HG03103 (cell line): ENCODE data around the gene PYDC1.
"Not testable (repeated sequence)": the region's sequence is repeated elsewhere in the genome, so short reads cannot be mapped to it uniquely, and the experiment has no call there.

ENCODE experiments used
- ATAC-seq: cut with Tn5 transposase; IDR thresholded peaks from one replicate; pipeline ENCODE4 v1.9.1; 2021; ENCODE audit warnings: low read depth; ENCODE audit not compliant: unreplicated experiment

Gene PYDC1

DNA sequence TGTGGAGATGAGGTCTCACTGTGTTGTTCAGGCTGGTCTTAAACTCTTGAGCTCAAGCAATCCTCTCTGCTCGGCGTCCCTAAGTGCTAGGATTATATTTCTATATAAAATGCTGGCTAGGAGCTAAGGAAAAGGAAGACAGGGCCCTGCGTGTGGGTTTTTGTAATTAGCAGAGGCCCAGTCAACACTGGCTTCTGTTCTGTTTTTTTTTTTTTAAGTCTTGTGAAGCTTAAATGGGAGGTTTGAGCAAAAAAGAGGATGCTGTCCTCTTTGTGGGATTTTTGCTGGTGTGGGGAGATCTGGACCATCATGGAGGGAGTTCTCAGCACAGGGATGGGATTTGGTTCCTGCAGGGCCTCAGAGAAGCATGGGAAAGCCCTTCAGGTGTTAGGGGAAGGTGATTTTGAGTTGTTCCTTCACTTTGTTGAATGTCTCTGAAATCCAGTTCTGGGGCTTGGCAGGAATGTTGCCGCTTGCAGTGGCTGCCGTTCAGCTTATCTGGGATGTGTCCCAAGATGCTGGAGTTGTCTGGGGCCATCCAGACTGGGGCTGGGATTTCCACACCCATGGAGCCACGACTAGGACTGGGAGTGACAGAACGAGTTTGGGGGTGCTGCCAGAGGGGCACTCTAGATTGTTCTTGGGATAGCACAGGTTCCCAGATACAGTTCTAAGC, 18.6 kb downstream of the PYDC1 start:
- ATAC-seq, result no peak

DNA sequence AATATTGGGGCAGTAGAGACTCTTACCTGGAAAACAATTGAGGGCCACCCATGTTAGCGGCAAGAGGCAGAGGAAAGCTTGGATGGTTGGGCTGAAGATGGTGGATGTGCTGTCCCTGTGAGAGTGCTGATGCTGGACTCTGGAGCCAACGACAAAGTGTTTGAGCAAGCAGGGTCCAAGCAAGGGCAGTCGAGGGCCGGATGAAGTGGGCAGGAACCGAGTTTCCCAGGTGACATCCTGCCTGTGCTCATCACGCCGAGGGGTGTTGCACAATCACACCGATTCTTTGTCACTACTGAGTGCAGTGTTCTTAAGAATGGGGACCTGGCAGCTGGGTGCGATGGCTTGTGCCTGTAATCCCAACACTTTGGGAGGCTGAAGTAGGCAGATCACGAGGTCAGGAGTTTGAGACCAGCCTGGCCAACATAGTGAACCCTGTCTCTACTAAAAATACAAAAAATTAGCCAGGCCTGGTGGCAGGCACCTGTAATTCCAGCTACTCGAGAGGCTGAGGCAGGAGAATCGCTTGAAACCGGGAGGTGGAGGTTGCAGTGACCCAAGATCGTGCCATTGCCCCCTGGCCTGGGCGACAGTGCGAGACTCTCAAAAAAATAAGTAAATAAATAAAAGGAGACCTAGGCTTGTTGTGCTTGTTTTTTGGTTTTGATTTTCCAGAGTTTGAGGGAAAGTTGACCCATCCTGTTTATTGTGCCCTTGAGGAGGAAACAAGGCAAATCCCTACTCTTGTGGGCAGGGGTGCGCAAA, 20.4 kb downstream of the PYDC1 start:
- ATAC-seq, result no peak

DNA sequence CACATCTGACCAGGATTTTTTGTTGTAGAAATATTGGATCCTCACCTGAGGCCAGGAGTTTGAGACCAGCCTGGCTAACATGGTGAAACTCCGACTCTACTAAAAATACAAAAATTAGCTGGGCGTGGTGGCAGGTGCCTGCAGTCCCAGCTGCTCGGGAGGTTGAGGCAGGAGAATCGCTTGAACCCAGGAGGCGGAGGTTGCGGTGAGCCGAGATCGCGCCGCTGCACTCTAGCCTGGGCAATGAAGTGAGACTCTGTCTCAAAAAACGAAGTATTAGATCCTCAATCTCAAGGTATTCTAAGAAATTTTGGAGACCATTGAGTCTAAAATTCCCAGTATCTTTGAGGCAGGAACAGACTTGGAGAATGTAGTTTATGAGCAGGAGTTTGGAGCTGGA, 21.1 kb downstream of the PYDC1 start:
- not testable (repeated sequence) for ATAC-seq

DNA sequence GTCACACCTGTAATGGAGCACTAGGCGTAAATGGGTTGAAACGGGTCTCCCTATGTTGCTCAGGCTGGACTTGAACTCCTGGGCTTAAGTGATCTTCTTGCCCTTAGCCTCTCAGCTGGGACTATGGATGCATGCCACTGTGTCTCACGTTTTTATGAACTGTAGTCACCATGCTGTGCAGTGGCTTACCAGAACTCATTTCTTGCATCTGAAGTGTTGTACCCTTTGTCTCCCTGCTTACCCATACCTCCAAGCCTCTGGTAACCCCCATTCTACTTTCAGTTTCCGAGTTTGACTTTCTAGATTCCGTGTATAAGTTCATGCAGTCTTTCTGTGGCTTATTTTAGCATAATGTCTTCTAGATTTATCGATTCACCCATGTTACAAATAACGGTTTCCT, 22.0 kb downstream of the PYDC1 start:
- ATAC-seq, result no peak

DNA sequence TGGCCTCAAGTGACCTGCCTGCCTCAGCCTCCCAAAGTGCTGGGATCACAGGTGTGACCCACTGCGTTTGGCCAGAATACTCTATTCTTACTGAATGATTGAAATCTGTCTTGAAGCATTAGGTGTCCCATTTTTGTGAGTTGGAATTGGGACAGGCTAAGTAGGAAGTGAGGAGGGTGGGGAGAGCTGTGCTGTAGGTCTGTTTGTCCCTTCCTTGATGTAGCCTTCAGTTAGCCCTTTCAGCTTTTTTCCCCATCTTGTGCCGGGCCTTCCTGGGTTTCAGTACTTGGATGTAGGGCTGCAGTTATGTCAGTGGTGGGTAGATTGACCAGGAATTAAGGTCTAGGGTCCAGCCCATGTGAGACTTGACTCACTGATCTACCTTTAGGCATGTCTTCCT, 23.1 kb downstream of the PYDC1 start:
- ATAC-seq, result no peak

DNA sequence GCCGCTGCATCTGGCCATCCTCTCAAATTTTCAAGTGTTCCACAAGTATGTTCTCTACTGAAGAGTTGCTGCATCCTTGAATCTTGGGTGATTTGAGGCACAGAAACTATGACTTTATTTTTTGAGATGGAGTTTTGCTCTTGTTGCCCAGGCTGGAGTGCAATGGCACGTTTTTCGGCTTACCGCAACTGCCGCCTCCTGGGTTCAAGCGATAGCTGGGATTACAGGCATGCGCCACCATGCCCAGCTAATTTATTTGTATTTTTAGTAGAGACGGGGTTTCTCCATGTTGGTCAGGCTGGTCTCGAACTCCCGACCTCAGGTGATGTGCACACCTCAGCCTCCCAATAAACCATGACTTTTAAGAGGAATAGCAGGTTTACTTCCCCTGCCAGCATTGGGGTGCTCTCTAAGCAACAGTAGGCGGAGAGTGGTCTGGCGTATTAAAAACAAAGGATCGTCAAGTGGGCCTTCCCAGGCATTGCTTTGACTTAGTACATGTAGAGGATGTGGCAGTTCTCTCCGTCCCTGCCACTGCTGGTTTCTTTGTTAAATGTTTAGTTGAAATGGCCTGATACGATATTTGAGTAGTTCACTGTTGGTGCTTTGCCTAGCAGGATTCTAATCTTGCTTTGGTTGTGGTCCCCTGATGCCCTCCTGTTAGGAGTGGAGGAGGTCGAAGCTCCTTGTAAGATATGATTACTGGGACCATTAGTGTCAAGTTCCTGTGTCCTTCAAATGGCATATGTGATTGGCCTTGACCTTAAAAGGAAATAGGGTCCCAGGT, 23.9 kb downstream of the PYDC1 start:
- no peak for ATAC-seq

DNA sequence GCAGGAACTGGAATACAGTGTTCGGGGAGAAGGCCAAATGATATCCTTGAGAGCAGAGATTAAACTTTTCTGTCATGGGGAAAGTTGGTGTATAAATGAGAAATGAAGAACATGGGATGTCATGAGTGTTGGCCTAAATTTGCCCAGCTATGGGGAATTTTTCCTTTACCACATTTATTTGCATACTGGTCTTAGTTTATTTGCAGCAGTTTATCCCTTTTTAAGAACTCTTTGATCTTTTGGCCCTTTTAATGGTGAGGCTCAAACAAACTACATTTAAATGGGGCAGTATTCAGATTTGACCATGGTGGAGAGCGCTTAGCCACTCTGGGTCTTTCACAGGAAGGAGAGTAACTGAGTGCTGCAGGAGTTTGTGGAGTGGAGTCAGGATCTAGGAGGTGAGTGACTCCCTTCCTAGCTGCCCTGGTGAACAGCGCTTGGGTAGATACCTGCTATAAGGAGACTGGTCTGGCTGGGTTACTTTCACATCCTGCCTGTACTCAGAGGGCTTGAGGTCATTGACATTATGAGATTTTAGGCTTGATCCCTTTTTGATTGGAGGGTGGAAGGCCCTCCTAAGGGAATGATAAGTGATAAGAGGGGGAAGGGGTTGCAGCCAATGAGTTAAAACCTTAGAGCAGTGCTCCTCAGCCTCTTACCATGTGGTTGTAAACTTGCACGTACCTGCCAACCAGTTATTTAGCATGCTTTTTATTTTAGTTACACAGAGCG, 25.1 kb downstream of the PYDC1 start:
- no peak for ATAC-seq

DNA sequence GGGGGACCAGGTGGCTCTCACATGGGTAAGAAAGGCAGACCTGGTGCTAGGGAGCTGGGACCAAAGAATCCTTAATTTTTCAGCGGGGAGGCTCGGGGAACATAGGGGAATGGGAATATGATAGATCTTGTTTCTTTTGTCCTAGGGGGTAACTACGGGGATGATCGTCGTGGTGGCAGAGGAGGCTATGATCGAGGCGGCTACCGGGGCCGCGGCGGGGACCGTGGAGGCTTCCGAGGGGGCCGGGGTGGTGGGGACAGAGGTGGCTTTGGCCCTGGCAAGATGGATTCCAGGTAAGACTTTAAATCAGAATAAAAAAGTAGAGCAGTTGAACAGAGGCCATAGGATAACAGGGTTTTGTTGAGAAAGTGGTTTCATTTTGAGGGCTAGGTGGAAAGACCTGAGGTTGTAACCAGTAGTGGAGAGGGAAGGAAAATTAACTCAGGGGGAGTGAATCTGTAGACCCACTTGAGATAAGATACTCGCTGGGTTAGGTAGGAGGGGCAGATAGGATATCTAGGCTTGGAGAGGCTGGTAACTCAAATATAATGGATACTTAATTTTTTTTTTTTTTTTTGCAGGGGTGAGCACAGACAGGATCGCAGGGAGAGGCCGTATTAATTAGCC, 26.0 kb downstream of the PYDC1 start:
- no peak for ATAC-seq

DNA sequence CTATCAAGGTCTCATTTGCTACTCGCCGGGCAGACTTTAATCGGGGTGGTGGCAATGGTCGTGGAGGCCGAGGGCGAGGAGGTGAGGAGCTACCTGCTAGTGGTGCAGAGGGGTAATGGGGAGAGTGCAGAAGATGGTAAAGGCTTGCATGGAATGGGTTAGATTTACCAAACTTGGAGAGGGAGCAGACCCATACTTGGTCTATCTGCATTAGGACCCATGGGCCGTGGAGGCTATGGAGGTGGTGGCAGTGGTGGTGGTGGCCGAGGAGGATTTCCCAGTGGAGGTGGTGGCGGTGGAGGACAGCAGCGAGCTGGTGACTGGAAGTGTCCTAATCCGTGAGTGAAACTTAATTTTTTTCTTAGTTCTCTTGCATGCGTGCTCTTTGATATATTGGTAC, 26.9 kb downstream of the PYDC1 start:
- ATAC-seq, result no peak

DNA sequence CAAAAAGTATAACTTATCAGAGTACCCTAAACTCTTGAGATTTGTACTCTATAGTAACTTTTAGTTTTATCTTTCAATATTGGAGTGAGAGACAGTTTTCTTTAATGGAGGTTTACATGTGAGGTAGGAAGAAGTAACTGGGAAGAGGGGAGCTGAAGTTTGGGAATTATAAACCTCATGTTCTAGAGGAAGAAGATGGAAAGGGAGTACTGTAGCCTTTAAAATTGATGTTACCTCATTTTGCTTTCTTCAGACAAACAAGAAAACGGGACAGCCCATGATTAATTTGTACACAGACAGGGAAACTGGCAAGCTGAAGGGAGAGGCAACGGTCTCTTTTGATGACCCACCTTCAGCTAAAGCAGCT, 27.5 kb downstream of the PYDC1 start:
- ATAC-seq, result no peak

DNA sequence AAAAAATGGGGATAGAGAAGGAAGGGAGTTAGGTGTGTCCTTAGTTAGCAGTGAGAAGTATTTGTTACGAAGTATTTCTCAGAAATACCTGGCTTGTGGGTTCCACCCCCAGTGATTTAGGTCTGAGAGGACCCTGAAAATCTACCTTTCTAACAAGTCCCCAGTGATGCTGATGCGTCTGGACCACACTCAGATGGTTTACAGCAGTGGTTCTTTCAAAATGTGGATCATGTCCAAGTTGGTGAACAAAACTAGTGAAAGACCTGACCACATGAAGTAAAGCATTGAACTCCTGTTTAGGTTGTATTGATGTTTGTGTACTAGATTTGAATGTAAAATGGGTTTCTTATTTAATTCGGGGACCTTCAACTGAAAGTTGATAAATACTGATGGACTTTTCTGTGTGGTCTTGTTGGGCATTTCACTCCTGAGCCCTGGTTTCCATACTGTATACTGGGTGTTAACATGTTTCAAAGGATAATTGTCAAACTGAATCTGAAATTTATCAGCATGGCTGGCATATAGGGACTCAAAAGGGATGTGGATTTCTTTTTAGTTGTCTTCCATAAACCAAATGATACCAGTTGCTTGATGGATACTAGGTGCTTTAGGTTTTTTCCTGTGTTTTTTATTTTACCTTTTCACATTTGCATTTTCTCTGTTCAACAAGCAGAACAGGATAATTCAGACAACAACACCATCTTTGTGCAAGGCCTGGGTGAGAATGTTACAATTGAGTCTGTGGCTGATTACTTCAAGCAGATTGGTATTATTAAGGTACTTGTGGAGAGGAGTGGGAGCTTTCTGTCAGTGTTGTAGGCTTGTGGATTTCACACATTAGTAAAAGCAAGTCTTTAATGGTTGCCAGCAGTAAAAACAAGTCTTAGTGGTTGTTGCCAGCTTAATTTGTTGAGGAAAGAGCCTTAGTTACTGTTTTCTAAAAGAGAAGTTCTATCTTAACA, 28.2 kb downstream of the PYDC1 start:
- ATAC-seq, result no peak

DNA sequence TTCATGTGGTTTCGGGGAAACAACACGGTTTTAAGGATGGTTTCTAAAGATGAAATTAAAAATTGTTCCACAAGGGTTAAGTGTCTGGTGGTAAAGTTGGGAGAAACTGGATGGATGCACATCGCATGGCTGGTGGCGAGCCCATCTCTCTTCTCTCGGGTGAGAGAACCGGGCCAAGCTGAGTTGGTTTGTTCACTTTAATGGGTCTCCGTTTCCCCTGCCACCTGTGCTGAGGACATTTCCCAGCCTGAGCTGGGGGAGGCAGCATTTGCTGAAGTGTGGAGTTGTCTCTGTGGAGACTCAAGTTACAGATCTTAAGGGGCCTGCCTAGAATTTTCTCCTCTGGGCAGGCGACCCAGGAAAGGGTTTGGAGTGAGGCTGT, 29.1 kb downstream of the PYDC1 start:
- ATAC-seq, result no peak

DNA sequence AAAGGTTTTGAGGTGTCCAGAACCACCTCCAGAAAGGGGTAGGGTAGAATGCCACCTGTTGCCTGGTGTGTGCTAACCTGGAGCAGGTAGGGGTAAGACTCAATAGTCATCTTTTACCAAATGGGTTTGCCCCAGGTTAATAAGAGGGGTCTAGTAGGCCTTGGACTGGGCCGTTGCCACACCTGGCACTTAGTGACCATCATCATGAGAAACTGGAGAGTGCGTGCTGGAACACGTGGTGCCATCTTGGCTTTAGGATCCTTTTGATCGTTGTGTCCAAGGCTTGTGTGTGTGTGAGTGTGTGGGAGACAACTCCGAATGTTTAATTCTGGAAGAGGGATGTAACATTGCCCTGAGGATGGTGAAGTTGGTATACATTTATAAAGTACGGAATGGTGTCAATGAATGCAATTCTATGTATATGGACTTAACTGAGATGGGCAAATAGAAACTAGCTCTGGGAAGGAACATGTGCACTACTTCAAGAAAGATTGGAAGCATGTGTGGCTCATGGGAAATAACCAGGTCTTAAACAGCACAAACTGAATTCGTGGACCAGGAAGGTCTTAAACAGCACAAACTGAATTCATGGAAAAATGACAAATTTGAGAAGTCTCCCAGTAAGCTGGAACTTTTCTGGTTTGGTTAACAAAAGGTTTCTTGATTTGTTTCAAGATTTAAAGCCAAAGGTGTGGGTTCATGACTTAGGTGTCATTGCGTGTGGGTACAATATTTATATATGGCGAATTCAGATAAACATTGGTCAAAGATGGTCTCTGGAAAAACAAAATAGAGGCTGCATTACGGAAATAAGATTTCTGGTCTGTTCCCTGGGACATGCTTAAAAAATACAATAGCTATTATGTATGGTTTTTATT, 29.8 kb downstream of the PYDC1 start:
- no peak for ATAC-seq

DNA sequence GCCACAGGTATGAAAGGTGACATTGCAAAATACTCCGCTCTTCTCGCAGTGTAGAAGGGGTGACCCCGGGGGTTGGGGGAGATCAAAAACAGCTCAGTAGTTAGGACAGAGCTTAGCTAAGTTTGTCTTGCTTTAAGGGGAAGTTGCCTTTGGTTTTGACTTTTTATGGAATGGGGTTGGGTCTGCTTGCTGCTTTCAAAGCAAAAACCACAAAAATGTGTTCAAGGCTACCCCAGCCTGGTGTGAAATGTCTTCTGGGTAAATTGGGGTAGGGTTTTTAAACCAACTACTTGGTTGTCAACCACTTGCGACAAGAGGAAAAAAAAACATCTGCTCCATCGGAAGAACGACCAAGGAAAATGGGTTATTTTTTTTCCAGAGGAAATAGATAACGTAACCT, 30.8 kb downstream of the PYDC1 start:
- ATAC-seq, result no peak

DNA sequence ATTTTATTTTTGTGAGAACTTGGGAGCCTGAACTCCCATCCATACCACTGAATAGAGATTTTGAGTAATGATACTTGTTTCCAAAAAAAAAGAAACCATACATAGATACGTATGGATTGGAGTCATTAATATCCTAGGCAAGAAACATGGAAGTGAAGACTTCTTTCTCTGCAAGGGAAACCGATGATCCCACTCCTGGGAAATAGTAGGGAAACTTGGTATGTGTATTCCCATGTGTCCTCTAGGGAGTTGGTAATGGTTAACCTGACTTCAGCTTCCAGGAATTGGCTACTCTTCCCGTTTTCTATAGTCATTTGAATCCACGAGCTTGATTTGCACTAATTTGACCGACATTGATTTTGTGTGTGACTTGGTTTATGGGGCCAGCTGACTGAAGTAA, 31.6 kb downstream of the PYDC1 start:
- no peak for ATAC-seq

DNA sequence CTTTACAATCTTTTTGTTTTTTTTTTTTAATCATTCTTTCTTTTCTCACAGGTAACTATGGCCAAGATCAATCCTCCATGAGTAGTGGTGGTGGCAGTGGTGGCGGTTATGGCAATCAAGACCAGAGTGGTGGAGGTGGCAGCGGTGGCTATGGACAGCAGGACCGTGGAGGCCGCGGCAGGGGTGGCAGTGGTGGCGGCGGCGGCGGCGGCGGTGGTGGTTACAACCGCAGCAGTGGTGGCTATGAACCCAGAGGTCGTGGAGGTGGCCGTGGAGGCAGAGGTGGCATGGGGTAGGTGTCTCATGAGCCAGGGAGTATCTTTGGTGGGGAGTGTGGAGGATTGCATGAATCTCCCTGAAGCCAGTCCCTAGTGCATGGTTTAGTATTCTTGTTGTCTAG, 32.0 kb downstream of the PYDC1 start:
- ATAC-seq, result no peak

DNA sequence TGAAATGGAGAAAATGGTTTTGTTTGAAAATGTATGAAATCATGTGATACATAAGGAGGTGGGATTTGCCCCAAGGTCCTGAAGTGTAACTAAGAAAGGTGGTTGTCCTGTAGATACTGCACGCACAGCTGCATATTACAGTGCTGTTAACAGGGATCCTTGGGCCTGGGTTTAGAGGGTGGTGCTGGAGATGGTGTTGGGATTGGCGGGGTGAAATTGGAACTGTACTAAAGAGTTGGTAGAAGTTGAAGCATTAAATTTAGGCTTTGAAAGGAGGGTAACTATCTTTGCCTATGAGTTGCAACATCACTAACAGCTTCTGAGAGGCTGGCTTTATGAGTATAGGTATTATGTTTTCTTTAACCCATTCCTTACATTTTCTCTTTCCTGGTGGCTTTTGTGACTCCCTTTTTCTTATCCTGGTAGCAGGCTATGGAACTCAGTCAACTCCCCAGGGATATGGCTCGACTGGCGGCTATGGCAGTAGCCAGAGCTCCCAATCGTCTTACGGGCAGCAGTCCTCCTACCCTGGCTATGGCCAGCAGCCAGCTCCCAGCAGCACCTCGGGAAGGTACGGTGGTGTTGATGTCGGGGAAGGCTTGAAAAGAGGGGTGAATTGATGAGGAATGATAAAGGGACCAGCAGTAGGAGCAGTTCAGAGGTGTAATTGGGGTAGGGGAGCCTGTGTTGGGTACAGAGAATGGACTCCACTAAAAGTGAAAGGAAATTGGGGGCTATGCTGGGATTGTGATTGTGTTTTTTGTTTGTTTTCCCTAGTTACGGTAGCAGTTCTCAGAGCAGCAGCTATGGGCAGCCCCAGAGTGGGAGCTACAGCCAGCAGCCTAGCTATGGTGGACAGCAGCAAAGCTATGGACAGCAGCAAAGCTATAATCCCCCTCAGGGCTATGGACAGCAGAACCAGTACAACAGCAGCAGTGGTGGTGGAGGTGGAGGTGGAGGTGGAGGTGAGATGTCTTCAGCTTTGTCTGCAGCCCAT, 33.2 kb downstream of the PYDC1 start:
- ATAC-seq, result no peak
